ENCODE results near the gene ZNF683. TPM values are rescaled to one million over a fixed set of nuclear protein-coding genes. Genes with fewer than 3 reads are reported as not detected.

The ZNF683 gene
- total and polyA plus RNA-seq, 10 of the 15 experiments (the other 5 are each of a cell fraction or from before 2014, with no cell fraction given), result not detected

DNA sequence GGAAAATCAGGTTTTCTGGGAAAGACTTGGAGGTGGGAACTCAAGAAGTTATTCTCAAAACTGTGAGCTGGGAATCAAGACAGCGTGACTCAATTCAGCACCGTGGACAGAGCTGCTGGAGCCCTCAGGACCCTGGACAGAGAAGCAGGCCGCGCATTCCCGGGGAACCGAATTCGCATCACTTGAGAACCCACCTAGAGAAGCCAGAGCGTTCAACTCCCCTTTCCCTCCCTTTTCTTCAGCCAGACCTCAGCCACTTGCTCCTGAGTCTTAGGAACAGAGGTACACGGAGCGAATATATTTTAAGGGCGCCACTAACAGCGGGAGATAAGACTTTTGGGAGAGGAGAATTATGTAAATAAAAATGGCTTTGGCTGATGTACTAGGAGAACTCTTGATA is 36.1 kb upstream of the ZNF683 start (continued):
- no peak for TF ChIP-seq SMC3 (IDR thresholded peaks at IDR 0.05; ENCODE audit: borderline replicate concordance, low read length)
- TF ChIP-seq NR2C2 (IDR thresholded peaks at IDR 0.05; ENCODE audit: borderline replicate concordance, control insufficient read depth, insufficient read length, low read depth), result no peak
- peak; percentile 84; the same call in 1 of the 2 replicates for TF ChIP-seq MAX (IDR thresholded peaks at IDR 0.05; ENCODE audit: low read depth, low read length)
- TF ChIP-seq, protein P1, sequence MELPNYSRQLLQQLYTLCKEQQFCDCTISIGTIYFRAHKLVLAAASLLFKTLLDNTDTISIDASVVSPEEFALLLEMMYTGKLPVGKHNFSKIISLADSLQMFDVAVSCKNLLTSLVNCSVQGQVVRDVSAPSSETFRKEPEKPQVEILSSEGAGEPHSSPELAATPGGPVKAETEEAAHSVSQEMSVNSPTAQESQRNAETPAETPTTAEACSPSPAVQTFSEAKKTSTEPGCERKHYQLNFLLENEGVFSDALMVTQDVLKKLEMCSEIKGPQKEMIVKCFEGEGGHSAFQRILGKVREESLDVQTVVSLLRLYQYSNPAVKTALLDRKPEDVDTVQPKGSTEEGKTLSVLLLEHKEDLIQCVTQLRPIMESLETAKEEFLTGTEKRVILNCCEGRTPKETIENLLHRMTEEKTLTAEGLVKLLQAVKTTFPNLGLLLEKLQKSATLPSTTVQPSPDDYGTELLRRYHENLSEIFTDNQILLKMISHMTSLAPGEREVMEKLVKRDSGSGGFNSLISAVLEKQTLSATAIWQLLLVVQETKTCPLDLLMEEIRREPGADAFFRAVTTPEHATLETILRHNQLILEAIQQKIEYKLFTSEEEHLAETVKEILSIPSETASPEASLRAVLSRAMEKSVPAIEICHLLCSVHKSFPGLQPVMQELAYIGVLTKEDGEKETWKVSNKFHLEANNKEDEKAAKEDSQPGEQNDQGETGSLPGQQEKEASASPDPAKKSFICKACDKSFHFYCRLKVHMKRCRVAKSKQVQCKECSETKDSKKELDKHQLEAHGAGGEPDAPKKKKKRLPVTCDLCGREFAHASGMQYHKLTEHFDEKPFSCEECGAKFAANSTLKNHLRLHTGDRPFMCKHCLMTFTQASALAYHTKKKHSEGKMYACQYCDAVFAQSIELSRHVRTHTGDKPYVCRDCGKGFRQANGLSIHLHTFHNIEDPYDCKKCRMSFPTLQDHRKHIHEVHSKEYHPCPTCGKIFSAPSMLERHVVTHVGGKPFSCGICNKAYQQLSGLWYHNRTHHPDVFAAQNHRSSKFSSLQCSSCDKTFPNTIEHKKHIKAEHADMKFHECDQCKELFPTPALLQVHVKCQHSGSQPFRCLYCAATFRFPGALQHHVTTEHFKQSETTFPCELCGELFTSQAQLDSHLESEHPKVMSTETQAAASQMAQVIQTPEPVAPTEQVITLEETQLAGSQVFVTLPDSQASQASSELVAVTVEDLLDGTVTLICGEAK (IDR thresholded peaks at IDR 0.05; ENCODE audit: borderline replicate concordance), result peak; percentile 91
- no peak; the same call in 1 of the 2 replicates for TF ChIP-seq GATAD2B (conservative IDR thresholded peaks at IDR 0.05; ENCODE audit: low read depth)
- TF ChIP-seq ZNF384 (IDR thresholded peaks at IDR 0.05; ENCODE audit: borderline replicate concordance, low read depth, low read length), result no peak
- no peak for TF ChIP-seq BRCA1 (IDR thresholded peaks at IDR 0.05; ENCODE audit: low read depth, low read length)
- no peak for TF ChIP-seq ZBTB4 (CRISPR knock-in tag; IDR thresholded peaks at IDR 0.05)
- no peak for TF ChIP-seq DPF2 (IDR thresholded peaks at IDR 0.05)
- peak; percentile 78; the same call in 1 of the 2 replicates for TF ChIP-seq HDAC2 (IDR thresholded peaks at IDR 0.05)
- TF ChIP-seq, protein P2, sequence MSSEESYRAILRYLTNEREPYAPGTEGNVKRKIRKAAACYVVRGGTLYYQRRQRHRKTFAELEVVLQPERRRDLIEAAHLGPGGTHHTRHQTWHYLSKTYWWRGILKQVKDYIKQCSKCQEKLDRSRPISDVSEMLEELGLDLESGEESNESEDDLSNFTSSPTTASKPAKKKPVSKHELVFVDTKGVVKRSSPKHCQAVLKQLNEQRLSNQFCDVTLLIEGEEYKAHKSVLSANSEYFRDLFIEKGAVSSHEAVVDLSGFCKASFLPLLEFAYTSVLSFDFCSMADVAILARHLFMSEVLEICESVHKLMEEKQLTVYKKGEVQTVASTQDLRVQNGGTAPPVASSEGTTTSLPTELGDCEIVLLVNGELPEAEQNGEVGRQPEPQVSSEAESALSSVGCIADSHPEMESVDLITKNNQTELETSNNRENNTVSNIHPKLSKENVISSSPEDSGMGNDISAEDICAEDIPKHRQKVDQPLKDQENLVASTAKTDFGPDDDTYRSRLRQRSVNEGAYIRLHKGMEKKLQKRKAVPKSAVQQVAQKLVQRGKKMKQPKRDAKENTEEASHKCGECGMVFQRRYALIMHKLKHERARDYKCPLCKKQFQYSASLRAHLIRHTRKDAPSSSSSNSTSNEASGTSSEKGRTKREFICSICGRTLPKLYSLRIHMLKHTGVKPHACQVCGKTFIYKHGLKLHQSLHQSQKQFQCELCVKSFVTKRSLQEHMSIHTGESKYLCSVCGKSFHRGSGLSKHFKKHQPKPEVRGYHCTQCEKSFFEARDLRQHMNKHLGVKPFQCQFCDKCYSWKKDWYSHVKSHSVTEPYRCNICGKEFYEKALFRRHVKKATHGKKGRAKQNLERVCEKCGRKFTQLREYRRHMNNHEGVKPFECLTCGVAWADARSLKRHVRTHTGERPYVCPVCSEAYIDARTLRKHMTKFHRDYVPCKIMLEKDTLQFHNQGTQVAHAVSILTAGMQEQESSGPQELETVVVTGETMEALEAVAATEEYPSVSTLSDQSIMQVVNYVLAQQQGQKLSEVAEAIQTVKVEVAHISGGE (CRISPR knock-in tag; IDR thresholded peaks at IDR 0.05), result no peak
- TF ChIP-seq POU2F2 (IDR thresholded peaks at IDR 0.05; ENCODE audit: borderline replicate concordance, low read depth, low read length), result no peak
- TF ChIP-seq REST (IDR thresholded peaks at IDR 0.05; ENCODE audit: low read depth, low read length), result peak; percentile 100
